ENCODE data around the gene MERTK.
"Not testable (repeated sequence)": the region's sequence is repeated elsewhere in the genome, so short reads cannot be mapped to it uniquely, and the experiment has no call there.

Gene MERTK

GRCh38 chr2:111936881-111937280, 38.5 kb downstream of the MERTK start:
- DNase-seq, result peak in 1 of 42 donors; percentile 36
- intact Hi-C loops (cut with DNase I), result no loop called here

- intact Hi-C loops (cut with DNase I), result no loop called here
- peak in 1 of 42 donors; percentile 9 for DNase-seq
Measured at GRCh38 chr2:111938392-111938791, 40.0 kb downstream of the MERTK start.

- no peak for DNase-seq
- intact Hi-C loops (cut with DNase I), result no loop called here
Measured at GRCh38 chr2:111940333-111941196, 42.2 kb downstream of the MERTK start.

- no peak for DNase-seq
- intact Hi-C loops (cut with DNase I), result no loop called here
Measured at GRCh38 chr2:111941531-111941930, 43.1 kb downstream of the MERTK start.

- no peak for DNase-seq
- intact Hi-C loops (cut with DNase I), result no loop called here
Measured at GRCh38 chr2:111944531-111945210, 46.3 kb downstream of the MERTK start.

- no peak for DNase-seq
- intact Hi-C loops (cut with DNase I), result no loop called here
Measured at GRCh38 chr2:111945444-111946293, 47.3 kb downstream of the MERTK start.

- intact Hi-C loops (cut with DNase I), result no loop called here
- peak in 4 of 42 donors; percentile 9 to 57 (median 32) for DNase-seq
Measured at GRCh38 chr2:111946294-111947114, 48.1 kb downstream of the MERTK start.

- intact Hi-C loops (cut with DNase I), result no loop called here
- no peak for DNase-seq
Measured at GRCh38 chr2:111947219-111947618, 48.8 kb downstream of the MERTK start.

GRCh38 chr2:111948832-111949231, 50.4 kb downstream of the MERTK start:
- intact Hi-C loops (cut with DNase I), result no loop called here
- DNase-seq, result no peak

- intact Hi-C loops (cut with DNase I), result no loop called here
Measured at GRCh38 chr2:111950236-111950635, 51.8 kb downstream of the MERTK start.

GRCh38 chr2:111951486-111951885, 53.1 kb downstream of the MERTK start:
- DNase-seq, result no peak
- intact Hi-C loops (cut with DNase I), result no loop called here

More at GRCh38 chr2:111950236-111950635, 51.8 kb downstream of the MERTK start:
- no peak for DNase-seq

- intact Hi-C loops (cut with DNase I), result no loop called here
- DNase-seq, result peak in 1 of 42 donors; percentile 33
Measured at GRCh38 chr2:111952871-111953452, 54.6 kb downstream of the MERTK start.

- DNase-seq, result peak in 1 of 42 donors; percentile 36
Measured at GRCh38 chr2:111954602-111955332, 56.4 kb downstream of the MERTK start.

GRCh38 chr2:111957872-111958354, 59.5 kb downstream of the MERTK start:
- DNase-seq, result peak in 1 of 42 donors; percentile 35
- intact Hi-C loops (cut with DNase I), result no loop called here

More at GRCh38 chr2:111954602-111955332, 56.4 kb downstream of the MERTK start:
- intact Hi-C loops (cut with DNase I), result no loop called here

GRCh38 chr2:111958901-111959300, 60.5 kb downstream of the MERTK start:
- intact Hi-C loops (cut with DNase I), result no loop called here
- peak in 1 of 42 donors; percentile 15 for DNase-seq

- intact Hi-C loops (cut with DNase I), result no loop called here
- DNase-seq, result peak in 1 of 42 donors; percentile 34
Measured at GRCh38 chr2:111961663-111962062, 63.3 kb downstream of the MERTK start.

- intact Hi-C loops (cut with DNase I), result not testable (repeated sequence)
Measured at GRCh38 chr2:111963086-111963485, 64.7 kb downstream of the MERTK start.

More at GRCh38 chr2:111963086-111963485, 64.7 kb downstream of the MERTK start:
- peak in 1 of 42 donors; percentile 3 for DNase-seq

Measured in head of caudate nucleus (tissue), 42 donors.